CD14-positive monocyte (primary cell): ENCODE results near the gene USP25. TPM values are rescaled to one million over a fixed set of nuclear protein-coding genes. Genes with fewer than 3 reads are reported as not detected.

Experiments used
- DNase-seq, 3 donors: peaks; one replicate each; pipeline ENCODE4 v3.0.0-alpha.2; 2011 to 2022
- H2AFZ ChIP-seq: 2 replicates; pipeline ENCODE4 v1.6.0; 2012; ENCODE audit warnings: mild to moderate bottlenecking, low read depth, low read length, inconsistent platforms; ENCODE audit not compliant: insufficient read depth, poor library complexity, severe bottlenecking
- H3K27ac ChIP-seq, 2 donors: 1 replicate in 1 of 2; 2 replicates in 1 of 2; pipeline ENCODE4 v1.5.1; 2012 to 2013; ENCODE audit warnings: low read length in 2 of 2, control low read depth in 1 of 2, inconsistent platforms in 1 of 2, low read depth in 1 of 2, mild to moderate bottlenecking in 1 of 2
- H3K27me3 ChIP-seq, 2 donors: one replicate each; pipeline versions ENCODE4 v1.6.0 to v1.6.1; 2011 to 2013; ENCODE audit warnings: low read length in 2 of 2; ENCODE audit not compliant: control insufficient read depth in 2 of 2, insufficient read depth in 2 of 2
- H3K36me3 ChIP-seq, 2 donors: replicated peaks in 1 of 2; 1 replicate in 1 of 2; 2 replicates in 1 of 2; pipeline versions ENCODE4 v1.5.1 to v1.6.1; 2012 to 2013; ENCODE audit warnings: low read length in 2 of 2, control low read depth in 1 of 2, inconsistent platforms in 1 of 2, mild to moderate bottlenecking in 1 of 2; ENCODE audit not compliant: insufficient read depth in 2 of 2, control insufficient read depth in 1 of 2
- H3K4me1 ChIP-seq, 2 donors: 1 replicate in 1 of 2; 2 replicates in 1 of 2; pipeline versions ENCODE4 v1.5.1 to v1.6.1; 2012 to 2013; ENCODE audit warnings: low read length in 2 of 2, control low read depth in 1 of 2, inconsistent platforms in 1 of 2, mild to moderate bottlenecking in 1 of 2, moderate library complexity in 1 of 2; ENCODE audit not compliant: insufficient read depth in 2 of 2, control insufficient read depth in 1 of 2
- H3K4me2 ChIP-seq: replicated peaks from 2 replicates; pipeline ENCODE3; 2012; ENCODE audit warnings: low read length, moderate library complexity, mild to moderate bottlenecking; ENCODE audit not compliant: poor library complexity, severe bottlenecking; ENCODE audit errors: extremely low read depth
- H3K4me3 ChIP-seq, 3 experiments: fragments of 200-600 bp in 1 of 3; sonication (generic) in 1 of 3; replicated peaks in 1 of 3; 1 replicate in 2 of 3; 2 replicates in 1 of 3; pipeline ENCODE4 v1.5.1; 2011 to 2013; ENCODE audit warnings: low read length in 3 of 3, mild to moderate bottlenecking in 3 of 3, control low read depth in 2 of 3, low read depth in 2 of 3, inconsistent platforms in 1 of 3, moderate library complexity in 1 of 3
- H3K79me2 ChIP-seq: 2 replicates; pipeline ENCODE4 v1.6.0; 2012; ENCODE audit warnings: mild to moderate bottlenecking, control low read depth, inconsistent platforms, low read length, moderate library complexity; ENCODE audit not compliant: insufficient read depth
- H3K9ac ChIP-seq: 2 replicates; pipeline ENCODE4 v1.6.0; 2017; ENCODE audit warnings: low read length, mild to moderate bottlenecking; ENCODE audit not compliant: insufficient read depth, poor library complexity, severe bottlenecking
- H3K9me3 ChIP-seq, 2 donors: replicated peaks in 1 of 2; 1 replicate in 1 of 2; 2 replicates in 1 of 2; pipeline versions ENCODE4 v1.5.1 to v1.6.1; 2012 to 2013; ENCODE audit warnings: low read length in 2 of 2, control low read depth in 1 of 2; ENCODE audit not compliant: control insufficient read depth in 1 of 2, insufficient read depth in 1 of 2
- H4K20me1 ChIP-seq: 2 replicates; pipeline ENCODE4 v1.6.0; 2012; ENCODE audit warnings: mild to moderate bottlenecking, low read length, control low read depth, moderate library complexity; ENCODE audit not compliant: insufficient read depth
- H3K27ac Mint-ChIP-seq, 7 donors: one replicate each; pipeline ENCODE4 v1.8.0; 2020; ENCODE audit warnings: mild to moderate bottlenecking in 7 of 7, mixed read lengths in 7 of 7, moderate library complexity in 6 of 7, inconsistent platforms in 2 of 7
- H3K27me3 Mint-ChIP-seq, 3 donors: one replicate each; pipeline ENCODE4 v1.8.0; 2021 to 2022; ENCODE audit warnings: low read depth in 3 of 3, mild to moderate bottlenecking in 3 of 3, mixed read lengths in 3 of 3, moderate library complexity in 3 of 3, inconsistent platforms in 1 of 3
- H3K36me3 Mint-ChIP-seq, 2 donors: one replicate each; pipeline ENCODE4 v1.8.0; 2020; ENCODE audit warnings: mixed read lengths in 2 of 2, inconsistent platforms in 1 of 2, mild to moderate bottlenecking in 1 of 2
- H3K4me1 Mint-ChIP-seq: one replicate; pipeline ENCODE4 v1.8.0; 2020; ENCODE audit warnings: mild to moderate bottlenecking, mixed read lengths
- H3K4me3 Mint-ChIP-seq, 2 donors: one replicate each; pipeline ENCODE4 v1.8.0; 2020; ENCODE audit warnings: mild to moderate bottlenecking in 2 of 2, mixed read lengths in 2 of 2, moderate library complexity in 1 of 2
- H3K9me3 Mint-ChIP-seq, 7 donors: one replicate each; pipeline ENCODE4 v1.8.0; 2020 to 2022; ENCODE audit warnings: mixed read lengths in 7 of 7, mild to moderate bottlenecking in 6 of 7, moderate library complexity in 6 of 7, inconsistent platforms in 2 of 7
- WGBS: methylation state at CpG from one replicate; pipeline ENCODE4 v1.1.5; 2013; ENCODE audit warnings: missing lambda C conversion rate; ENCODE audit not compliant: insufficient coverage; 5-methylcytosine and 5-hydroxymethylcytosine counted together
- intact Hi-C, 2 donors: fragments of 100-400 bp; cut with micrococcal nuclease; formaldehyde crosslinking; loops; one replicate each; pipeline versions ENCODE4 v1.15.0 to v1.15.1; 2023
- polyA plus RNA-seq, 3 donors: library from polyadenylated mRNA; depleted of rRNA in 1 of 3; unstranded in 2 of 3; stranded (reverse) in 1 of 3; fragments of 300-500 nt in 2 of 3; fragments of >200 nt in 1 of 3; fragmentation: Illumina TruSeq in 2 of 3; gene quantifications; 1 replicate in 2 of 3; 2 replicates in 1 of 3; pipeline ENCODE4 v1.2.3, GENCODE V29; 2012 to 2021
- TF ChIP-seq, protein P1 (sequence below): fragments of 200-600 bp; IDR thresholded peaks from one replicate; pipeline ENCODE4 v1.8.0; 2022; ENCODE audit warnings: antibody characterized with exemption, mild to moderate bottlenecking

USP25 gene
- polyA plus RNA-seq, 3 donors, result 7.2 to 15.6 (median 9.6) TPM

GRCh38 chr21:15766952-15767603 is 37.3 kb downstream of the USP25 start:
- DNase-seq, result no peak
- Histone ChIP-seq H3K4me2 (no peak overlapping the region), H3K27ac (peak overlapping the region in 1 of 2 donors; percentile 6), H3K36me3 (peaks cover 30 to 85% of the 10 kb centered on the region in 2 donors), H2AFZ (no peak overlapping the region), H3K27me3 (no peaks in the 10 kb centered on the region), H3K9ac (no peak overlapping the region), H3K4me1 (no peaks in the 10 kb centered on the region), H3K9me3 (no peaks in the 10 kb centered on the region), H4K20me1 (peaks cover 100% of the 10 kb centered on the region), H3K79me2 (peaks cover 97% of the 10 kb centered on the region), H3K4me3 (no peak overlapping the region)
- TF ChIP-seq, protein P1, sequence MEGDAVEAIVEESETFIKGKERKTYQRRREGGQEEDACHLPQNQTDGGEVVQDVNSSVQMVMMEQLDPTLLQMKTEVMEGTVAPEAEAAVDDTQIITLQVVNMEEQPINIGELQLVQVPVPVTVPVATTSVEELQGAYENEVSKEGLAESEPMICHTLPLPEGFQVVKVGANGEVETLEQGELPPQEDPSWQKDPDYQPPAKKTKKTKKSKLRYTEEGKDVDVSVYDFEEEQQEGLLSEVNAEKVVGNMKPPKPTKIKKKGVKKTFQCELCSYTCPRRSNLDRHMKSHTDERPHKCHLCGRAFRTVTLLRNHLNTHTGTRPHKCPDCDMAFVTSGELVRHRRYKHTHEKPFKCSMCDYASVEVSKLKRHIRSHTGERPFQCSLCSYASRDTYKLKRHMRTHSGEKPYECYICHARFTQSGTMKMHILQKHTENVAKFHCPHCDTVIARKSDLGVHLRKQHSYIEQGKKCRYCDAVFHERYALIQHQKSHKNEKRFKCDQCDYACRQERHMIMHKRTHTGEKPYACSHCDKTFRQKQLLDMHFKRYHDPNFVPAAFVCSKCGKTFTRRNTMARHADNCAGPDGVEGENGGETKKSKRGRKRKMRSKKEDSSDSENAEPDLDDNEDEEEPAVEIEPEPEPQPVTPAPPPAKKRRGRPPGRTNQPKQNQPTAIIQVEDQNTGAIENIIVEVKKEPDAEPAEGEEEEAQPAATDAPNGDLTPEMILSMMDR, result no peak
- no peak overlapping the region for H3K4me3 Mint-ChIP-seq
- H3K27ac Mint-ChIP-seq, result peak overlapping the region in 2 of 7 donors; percentile 38 to 79
- no peaks in the 10 kb centered on the region for H3K27me3 Mint-ChIP-seq
- intact Hi-C loops, result loop anchor here in 1 of 2 donors (10.0 kb wide), 1 partner anchor 62 kb away; no protein-coding TSS in a partner anchor
- no CpG with 5 or more reads among the region's 1 CpG for WGBS
- H3K9me3 Mint-ChIP-seq, result peaks cover 0 to 4% (median 1%) of the 10 kb centered on the region in 7 donors
- peaks cover 51 to 68% of the 10 kb centered on the region in 2 donors for H3K36me3 Mint-ChIP-seq
- peaks cover 8% of the 10 kb centered on the region for H3K4me1 Mint-ChIP-seq

- Histone ChIP-seq H3K4me2 (no peak overlapping the region), H3K36me3 (peaks cover 31 to 88% of the 10 kb centered on the region in 2 donors), H3K4me1 (no peaks in the 10 kb centered on the region), H3K27me3 (no peaks in the 10 kb centered on the region), H3K9me3 (no peaks in the 10 kb centered on the region), H3K4me3 (no peak overlapping the region), H4K20me1 (peaks cover 100% of the 10 kb centered on the region), H3K27ac (peak overlapping the region in 1 of 2 donors; percentile 6), H2AFZ (no peak overlapping the region), H3K79me2 (peaks cover 97% of the 10 kb centered on the region), H3K9ac (no peak overlapping the region)
- TF ChIP-seq, protein P1, result no peak
- peaks cover 51 to 69% of the 10 kb centered on the region in 2 donors for H3K36me3 Mint-ChIP-seq
- H3K9me3 Mint-ChIP-seq, result no peaks in the 10 kb centered on the region
- DNase-seq, result no peak
- no peaks in the 10 kb centered on the region for H3K27me3 Mint-ChIP-seq
- intact Hi-C loops, result loop anchor here in 1 of 2 donors (10.0 kb wide), 1 partner anchor 63 kb away; no protein-coding TSS in a partner anchor
- H3K4me3 Mint-ChIP-seq, result no peak overlapping the region
- H3K27ac Mint-ChIP-seq, result peak overlapping the region in 2 of 7 donors; percentile 0 to 4
- whole genome bisulfite sequencing, result no CpG with 5 or more reads among the region's 5 CpGs
- peaks cover 8% of the 10 kb centered on the region for H3K4me1 Mint-ChIP-seq
Observed at GRCh38 chr21:15768045-15768601, 38.3 kb downstream of the USP25 start.
